Lower leg skin (tissue), 3 donors: Measurements from ENCODE around the gene FAM216A.

Experiments used
- POLR2A ChIP-seq, 2 donors: fragments of 450-650 bp; IDR thresholded peaks; one replicate each; pipeline ENCODE4 v1.6.1; 2016 to 2017; ENCODE audit warnings: antibody characterized with exemption in 2 of 2, mild to moderate bottlenecking in 1 of 2, moderate library complexity in 1 of 2
- TF ChIP-seq, protein P1 (sequence below), 3 donors: fragments of 450-650 bp; IDR thresholded peaks; one replicate each; pipeline ENCODE4 v1.5.1; 2016; ENCODE audit warnings: antibody characterized with exemption in 3 of 3, mild to moderate bottlenecking in 3 of 3, moderate library complexity in 2 of 3

DNA sequence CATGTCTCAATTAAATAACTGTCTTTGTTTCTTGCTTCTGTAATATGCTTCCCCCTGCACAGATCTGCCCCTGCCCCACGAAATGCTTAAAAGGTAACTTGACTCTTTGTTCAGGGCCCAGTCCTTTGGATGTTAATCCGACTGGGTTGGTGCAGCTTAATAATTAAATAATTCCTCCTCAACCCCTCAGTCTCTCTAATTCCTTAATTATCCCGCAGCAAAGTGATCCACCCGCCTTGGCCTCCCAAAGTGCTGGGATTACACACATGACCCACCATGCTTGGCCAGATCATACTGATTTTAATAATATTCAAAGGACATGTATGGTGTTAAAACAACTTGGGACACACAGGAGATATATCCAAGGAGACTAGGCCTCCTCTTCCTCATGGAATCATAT lies 46.9 kb upstream of the FAM216A start:
- TF ChIP-seq, protein P1, sequence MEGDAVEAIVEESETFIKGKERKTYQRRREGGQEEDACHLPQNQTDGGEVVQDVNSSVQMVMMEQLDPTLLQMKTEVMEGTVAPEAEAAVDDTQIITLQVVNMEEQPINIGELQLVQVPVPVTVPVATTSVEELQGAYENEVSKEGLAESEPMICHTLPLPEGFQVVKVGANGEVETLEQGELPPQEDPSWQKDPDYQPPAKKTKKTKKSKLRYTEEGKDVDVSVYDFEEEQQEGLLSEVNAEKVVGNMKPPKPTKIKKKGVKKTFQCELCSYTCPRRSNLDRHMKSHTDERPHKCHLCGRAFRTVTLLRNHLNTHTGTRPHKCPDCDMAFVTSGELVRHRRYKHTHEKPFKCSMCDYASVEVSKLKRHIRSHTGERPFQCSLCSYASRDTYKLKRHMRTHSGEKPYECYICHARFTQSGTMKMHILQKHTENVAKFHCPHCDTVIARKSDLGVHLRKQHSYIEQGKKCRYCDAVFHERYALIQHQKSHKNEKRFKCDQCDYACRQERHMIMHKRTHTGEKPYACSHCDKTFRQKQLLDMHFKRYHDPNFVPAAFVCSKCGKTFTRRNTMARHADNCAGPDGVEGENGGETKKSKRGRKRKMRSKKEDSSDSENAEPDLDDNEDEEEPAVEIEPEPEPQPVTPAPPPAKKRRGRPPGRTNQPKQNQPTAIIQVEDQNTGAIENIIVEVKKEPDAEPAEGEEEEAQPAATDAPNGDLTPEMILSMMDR (IDR thresholded peaks at IDR 0.05), result no peak
- no peak for TF ChIP-seq POLR2A (IDR thresholded peaks at IDR 0.05)
